GM19193 (cell line): ENCODE results near the gene ZIC4.

Experiments
- POLR2A ChIP-seq: IDR thresholded peaks from 4 replicates; pipeline ENCODE4 v1.6.1; 2011; ENCODE audit not compliant: insufficient read depth, insufficient read length; ENCODE audit errors: extremely low read depth

ZIC4 gene

GRCh38 chr3:147351301-147351700 is 55.0 kb downstream of the ZIC4 start:
- no peak for TF ChIP-seq POLR2A

DNA sequence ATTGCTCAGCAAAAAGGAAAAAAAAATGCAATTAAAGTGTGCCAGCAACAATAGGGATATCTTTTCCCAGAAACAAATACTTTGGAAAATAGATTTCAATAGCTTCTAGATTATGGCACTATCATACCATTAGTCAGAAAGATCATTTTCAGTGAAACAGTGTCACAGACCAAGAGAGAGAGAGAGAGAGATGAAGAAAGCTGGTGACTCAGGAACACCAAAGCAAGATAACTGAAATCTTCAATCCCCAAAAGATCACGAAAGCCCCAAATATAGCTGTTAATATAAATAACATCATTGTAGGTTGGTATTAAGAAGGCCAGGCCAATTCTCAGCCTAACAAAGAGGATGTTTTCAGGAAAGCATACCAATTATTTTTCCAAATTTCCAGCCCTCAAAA is 57.4 kb downstream of the ZIC4 start:
- no peak for TF ChIP-seq POLR2A

DNA sequence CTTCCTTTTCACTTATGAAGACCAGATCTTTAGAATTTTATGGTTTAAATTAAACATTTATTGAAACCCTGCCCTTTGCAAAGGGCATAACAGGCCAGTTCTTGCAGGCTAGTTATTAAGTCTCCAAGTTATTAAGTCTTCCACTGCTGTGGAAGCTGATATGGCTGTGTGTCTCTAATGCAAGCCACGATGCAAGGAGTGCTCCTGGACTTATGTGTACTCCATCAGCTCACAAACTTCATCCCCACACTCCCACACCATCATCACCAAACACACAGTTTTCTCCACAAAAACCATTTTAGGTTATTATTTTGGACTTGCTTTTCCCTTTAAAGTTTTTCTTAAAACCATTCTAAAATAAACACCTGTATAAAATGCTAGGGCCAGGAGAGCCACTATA is 62.4 kb downstream of the ZIC4 start:
- TF ChIP-seq POLR2A = no peak

DNA sequence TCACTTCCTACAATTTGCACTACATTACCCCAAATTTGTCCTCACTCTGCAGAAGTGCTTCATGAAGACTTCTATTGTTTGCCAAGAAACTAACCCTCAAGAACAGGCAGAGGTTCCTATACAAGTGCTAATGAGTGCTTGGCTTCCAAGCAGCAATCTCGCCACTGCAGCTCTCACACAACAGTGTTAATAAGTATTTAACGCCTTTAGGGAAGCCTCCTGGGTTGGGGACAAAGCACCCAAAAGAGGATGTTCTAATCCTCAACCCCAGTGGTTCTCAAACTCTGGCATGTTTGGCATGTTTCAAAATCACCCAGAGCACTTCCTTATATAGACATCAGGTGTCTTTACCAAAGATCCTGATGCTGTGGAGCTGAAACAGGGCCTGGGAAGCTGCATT is 64.6 kb downstream of the ZIC4 start:
- no peak for TF ChIP-seq POLR2A

GRCh38 chr3:147336543-147337278 is 69.6 kb downstream of the ZIC4 start:
- TF ChIP-seq POLR2A = no peak
